GM12878 (cell line): ENCODE data around the gene CFAP58. TPM values are rescaled to one million over a fixed set of nuclear protein-coding genes. Genes with fewer than 3 reads are reported as not detected.
A peak's percentile ranks its signal among the peaks of the same experiment; 100 is the strongest.

Experiments used
- ATAC-seq: fragments of 200-7000 bp; cut with Tn5 transposase; 3 replicates; pipeline ENCODE4 v1.9.1; 2020; ENCODE audit warnings: mild to moderate bottlenecking, moderate library complexity
- BruUV-seq: library from RNA; stranded (reverse); fragments of 400-500 nt; replicated peaks from 2 replicates; lab custom pipeline; 2021; lab: Mats Ljungman, UMichigan
- CTCF ChIA-PET: fragments of 300-600 bp; sonication (Branson Sonifier 250); formaldehyde crosslinking; extraction: SDS; loops from one replicate; lab custom pipeline; 2021; ENCODE audit warnings: inconsistent platforms; lab: Yijun Ruan, JAX
- POLR2A ChIA-PET: fragments of 350-600 bp; formaldehyde crosslinking; extraction: SDS; loops from one replicate; lab custom pipeline; 2021; ENCODE audit warnings: inconsistent platforms; lab: Charles Lee
- RAD21 ChIA-PET: fragments of 300-600 bp; sonication (Branson Sonifier 250); formaldehyde crosslinking; loops from one replicate; lab custom pipeline; 2023; ENCODE audit warnings: antibody characterized with exemption; ENCODE audit not compliant: unreplicated experiment; lab: Charles Lee
- SMC1A ChIA-PET: fragments of 300-600 bp; sonication (Branson Sonifier 250); formaldehyde crosslinking; loops from one replicate; lab custom pipeline; 2023; ENCODE audit not compliant: unreplicated experiment, uncharacterized antibody; lab: Charles Lee
- DNase-seq: peaks from one replicate; pipeline ENCODE4 v3.0.0-alpha.2; 2011; ENCODE audit warnings: low read depth, low spot score
- FAIRE-seq: peaks from 3 replicates; lab custom pipeline; 2011; peaks lifted over from hg19 to GRCh38; lab: Jason Lieb, UNC
- H2AFZ ChIP-seq: 2 replicates; pipeline ENCODE4 v1.6.0; 2011; ENCODE audit warnings: low read depth, low read length, control low read depth; ENCODE audit not compliant: control insufficient read depth
- H3K27ac ChIP-seq: 2 replicates; pipeline ENCODE4 v1.5.1; 2011; ENCODE audit warnings: control low read depth; ENCODE audit not compliant: control insufficient read depth, insufficient read depth
- H3K27me3 ChIP-seq, 2 experiments: replicated peaks in 1 of 2; 2 replicates each; pipeline versions ENCODE4 v1.6.0 to v1.6.1; 2011; ENCODE audit warnings: low read length in 1 of 2; ENCODE audit not compliant: control insufficient read depth in 2 of 2, insufficient read depth in 2 of 2
- H3K36me3 ChIP-seq, 2 experiments: 2 replicates each; pipeline ENCODE4 v1.5.1; 2011; ENCODE audit warnings: low read length in 1 of 2; ENCODE audit not compliant: control insufficient read depth in 2 of 2, insufficient read depth in 2 of 2
- H3K4me1 ChIP-seq: 2 replicates; pipeline ENCODE4 v1.6.1; 2011; ENCODE audit warnings: mild to moderate bottlenecking, low read length, moderate library complexity, mixed read lengths; ENCODE audit not compliant: control insufficient read depth, insufficient read depth
- H3K4me2 ChIP-seq: 2 replicates; pipeline ENCODE4 v1.6.0; 2011; ENCODE audit warnings: control low read depth; ENCODE audit not compliant: control insufficient read depth, insufficient read depth
- H3K4me3 ChIP-seq: fragments of 200-600 bp; sonication (generic); 2 replicates; pipeline ENCODE4 v1.5.1; 2016
- H3K79me2 ChIP-seq: 2 replicates; pipeline ENCODE4 v1.6.0; 2011; ENCODE audit warnings: low read length; ENCODE audit not compliant: control insufficient read depth, insufficient read depth
- H3K9ac ChIP-seq: 2 replicates; pipeline ENCODE4 v1.8.0; 2011; ENCODE audit warnings: low read length, control low read depth, mixed read lengths; ENCODE audit not compliant: control insufficient read depth, insufficient read depth
- H3K9me3 ChIP-seq: replicated peaks from 3 replicates; pipeline ENCODE4 v1.5.1; 2011; ENCODE audit warnings: mild to moderate bottlenecking, low read length; ENCODE audit not compliant: control insufficient read depth, insufficient read depth
- H4K20me1 ChIP-seq: 2 replicates; pipeline ENCODE4 v1.6.0; 2011; ENCODE audit not compliant: control insufficient read depth, insufficient read depth
- NFXL1 ChIP-seq: fragments of 450-650 bp; IDR thresholded peaks from 2 replicates; pipeline ENCODE4 v1.6.1; 2017; ENCODE audit warnings: antibody characterized with exemption, mild to moderate bottlenecking, borderline replicate concordance
- NFYB ChIP-seq: IDR thresholded peaks from 2 replicates; pipeline ENCODE4 v1.6.1; 2011; ENCODE audit warnings: low read depth, mild to moderate bottlenecking, low read length, improper control_type of control experiment, moderate library complexity; ENCODE audit not compliant: insufficient read depth
- RAD51 ChIP-seq: fragments of 450-650 bp; IDR thresholded peaks from 2 replicates; pipeline ENCODE4 v1.6.1; 2016; ENCODE audit warnings: moderate library complexity, mild to moderate bottlenecking, inconsistent platforms
- USF1 ChIP-seq: IDR thresholded peaks from 2 replicates; pipeline ENCODE4 v1.6.1; 2011; ENCODE audit warnings: borderline replicate concordance, low read depth, mild to moderate bottlenecking, moderate library complexity, mixed read lengths, low read length; ENCODE audit not compliant: insufficient read depth; ENCODE audit errors: extremely low read length
- WGBS: methylation state at CpG from one replicate; pipeline ENCODE4 v1.1.6; 2016; ENCODE audit warnings: low lambda C conversion rate; ENCODE audit not compliant: insufficient replicate concordance, insufficient coverage; ENCODE audit errors: missing lambda C conversion rate; 5-methylcytosine and 5-hydroxymethylcytosine counted together
- in situ Hi-C: fragments of 300-500 bp; cut with MboI; formaldehyde crosslinking; loops from 9 replicates; pipeline ENCODE4 v1.14.3; 2018; ENCODE audit warnings: mixed read lengths
- intact Hi-C: fragments of 100-400 bp; cut with micrococcal nuclease; formaldehyde crosslinking; loops from one replicate; pipeline ENCODE4 v1.14.2; 2022; ENCODE audit not compliant: unreplicated experiment
- polyA plus RNA-seq, 11 experiments: library from polyadenylated mRNA; depleted of rRNA in 4 of 11; unstranded in 6 of 11; stranded (reverse) in 5 of 11; fragments of >200 nt; fragmentation: Nextera tagmentation in 4 of 11; fragmentation: Illumina TruSeq in 1 of 11; extraction: Ambion mirVana in 4 of 11; extraction: Trizol in 1 of 11; gene quantifications; 1 replicate in 1 of 11; 2 replicates in 10 of 11; pipeline versions ENCODE4 v1.2.1 to v1.2.3, GENCODE V29; 2011 to 2016; ENCODE audit warnings: inconsistent platforms in 2 of 11, missing spikeins in 2 of 11, low read depth in 1 of 11
- total RNA-seq, 4 experiments: library from RNA; depleted of rRNA in 3 of 4; stranded (reverse); fragments of >200 nt in 3 of 4; fragmentation: Illumina TruSeq in 1 of 4; extraction: Trizol in 1 of 4; gene quantifications; 2 replicates each; pipeline versions ENCODE4 v1.2.1 to v1.2.3, GENCODE V29; 2013 to 2021
- TF ChIP-seq, protein P1 (sequence below): IDR thresholded peaks from 2 replicates; pipeline ENCODE4 v1.6.1; 2011; ENCODE audit warnings: low read depth, low read length, improper control_type of control experiment, borderline replicate concordance
- TF ChIP-seq, protein P2 (sequence below): IDR thresholded peaks from 2 replicates; pipeline ENCODE4 v1.6.1; 2011; ENCODE audit warnings: low read depth, mild to moderate bottlenecking, low read length, moderate library complexity, borderline replicate concordance; ENCODE audit errors: extremely low read depth

Gene CFAP58
- total and polyA plus RNA-seq, 10 of the 15 experiments (the other 5 are each of a cell fraction or from before 2014, with no cell fraction given), result 0.03 to 0.35 (median 0.21) TPM

- Histone ChIP-seq H3K36me3 (no peaks in the 10 kb centered on the region), H3K79me2 (no peaks in the 10 kb centered on the region), H3K9me3 (no peaks in the 10 kb centered on the region; the same call in 2 of the 3 replicates), H3K27ac (no peak overlapping the region), H3K4me2 (no peak overlapping the region), H4K20me1 (no peaks in the 10 kb centered on the region; the same call in 1 of the 2 replicates), H3K4me3 (no peak overlapping the region), H3K27me3 (peaks cover 1 to 3% of the 10 kb centered on the region in 2 experiments; a peak in 1 of 4 replicates), H3K9ac (no peak overlapping the region), H2AFZ (no peak overlapping the region), H3K4me1 (no peaks in the 10 kb centered on the region)
- CTCF ChIA-PET, result interaction anchor here (1.0 kb wide), 1 partner anchor 95 kb away, joined by 3 read pairs; no protein-coding TSS in a partner anchor
- SMC1A ChIA-PET, result no interaction called here
- in situ Hi-C loops (no loop called here), intact Hi-C loops (no loop called here)
- POLR2A ChIA-PET, result no interaction called here
- DNase-seq, result no peak
- no TSS peak for BruUV-seq
- 0% methylated on average over 6 of the region's 6 CpGs for WGBS
- ATAC-seq, result peak; percentile 73
- RAD21 ChIA-PET, result no interaction called here
- FAIRE-seq, result peak; percentile 52
- no peak for TF ChIP-seq NFXL1
- TF ChIP-seq RAD51, result peak; percentile 73
- TF ChIP-seq USF1, result peak; percentile 70
- TF ChIP-seq, protein P1, sequence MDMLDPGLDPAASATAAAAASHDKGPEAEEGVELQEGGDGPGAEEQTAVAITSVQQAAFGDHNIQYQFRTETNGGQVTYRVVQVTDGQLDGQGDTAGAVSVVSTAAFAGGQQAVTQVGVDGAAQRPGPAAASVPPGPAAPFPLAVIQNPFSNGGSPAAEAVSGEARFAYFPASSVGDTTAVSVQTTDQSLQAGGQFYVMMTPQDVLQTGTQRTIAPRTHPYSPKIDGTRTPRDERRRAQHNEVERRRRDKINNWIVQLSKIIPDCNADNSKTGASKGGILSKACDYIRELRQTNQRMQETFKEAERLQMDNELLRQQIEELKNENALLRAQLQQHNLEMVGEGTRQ, result peak; percentile 43; the same call in 1 of the 2 replicates
- TF ChIP-seq, protein P2, sequence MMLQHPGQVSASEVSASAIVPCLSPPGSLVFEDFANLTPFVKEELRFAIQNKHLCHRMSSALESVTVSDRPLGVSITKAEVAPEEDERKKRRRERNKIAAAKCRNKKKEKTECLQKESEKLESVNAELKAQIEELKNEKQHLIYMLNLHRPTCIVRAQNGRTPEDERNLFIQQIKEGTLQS, result no peak
- 0 out of 2 replicates have a peak, but pooled peaks have one; percentile 20 for TF ChIP-seq NFYB
Measured at GRCh38 chr10:104387130-104387888, 33.7 kb downstream of the CFAP58 start.
